Epithelial cell of esophagus (primary cell): ENCODE data around the gene KLF7.
A peak's percentile ranks its signal among the peaks of the same experiment; 100 is the strongest.

Experiments
- DNase-seq: peaks from one replicate; pipeline ENCODE4 v3.0.0; 2010; ENCODE audit warnings: low read depth
- H3K4me3 ChIP-seq: 2 replicates; pipeline ENCODE4 v1.5.1; 2011; ENCODE audit warnings: mild to moderate bottlenecking, low read length, control low read depth
- TF ChIP-seq, protein P1 (sequence below): IDR thresholded peaks from 2 replicates; pipeline ENCODE4 v1.5.1; 2011; ENCODE audit warnings: low read depth, mild to moderate bottlenecking, low read length, control low read depth, inconsistent platforms; ENCODE audit not compliant: insufficient read depth; ENCODE audit errors: missing control alignments

The KLF7 gene

GRCh38 chr2:207184348-207184747, 18.6 kb upstream of the KLF7 start:
- peak; percentile 60 for DNase-seq
- H3K4me3 ChIP-seq: no peak overlapping the region
- TF ChIP-seq, protein P1, sequence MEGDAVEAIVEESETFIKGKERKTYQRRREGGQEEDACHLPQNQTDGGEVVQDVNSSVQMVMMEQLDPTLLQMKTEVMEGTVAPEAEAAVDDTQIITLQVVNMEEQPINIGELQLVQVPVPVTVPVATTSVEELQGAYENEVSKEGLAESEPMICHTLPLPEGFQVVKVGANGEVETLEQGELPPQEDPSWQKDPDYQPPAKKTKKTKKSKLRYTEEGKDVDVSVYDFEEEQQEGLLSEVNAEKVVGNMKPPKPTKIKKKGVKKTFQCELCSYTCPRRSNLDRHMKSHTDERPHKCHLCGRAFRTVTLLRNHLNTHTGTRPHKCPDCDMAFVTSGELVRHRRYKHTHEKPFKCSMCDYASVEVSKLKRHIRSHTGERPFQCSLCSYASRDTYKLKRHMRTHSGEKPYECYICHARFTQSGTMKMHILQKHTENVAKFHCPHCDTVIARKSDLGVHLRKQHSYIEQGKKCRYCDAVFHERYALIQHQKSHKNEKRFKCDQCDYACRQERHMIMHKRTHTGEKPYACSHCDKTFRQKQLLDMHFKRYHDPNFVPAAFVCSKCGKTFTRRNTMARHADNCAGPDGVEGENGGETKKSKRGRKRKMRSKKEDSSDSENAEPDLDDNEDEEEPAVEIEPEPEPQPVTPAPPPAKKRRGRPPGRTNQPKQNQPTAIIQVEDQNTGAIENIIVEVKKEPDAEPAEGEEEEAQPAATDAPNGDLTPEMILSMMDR: no peak

GRCh38 chr2:207183506-207183905, 17.8 kb upstream of the KLF7 start:
- H3K4me3 ChIP-seq: no peak overlapping the region
- DNase-seq: no peak
- TF ChIP-seq, protein P1: no peak

- H3K4me3 ChIP-seq: no peak overlapping the region
- no peak for DNase-seq
- TF ChIP-seq, protein P1: no peak
Observed at GRCh38 chr2:207182911-207183310, 17.2 kb upstream of the KLF7 start.

DNA sequence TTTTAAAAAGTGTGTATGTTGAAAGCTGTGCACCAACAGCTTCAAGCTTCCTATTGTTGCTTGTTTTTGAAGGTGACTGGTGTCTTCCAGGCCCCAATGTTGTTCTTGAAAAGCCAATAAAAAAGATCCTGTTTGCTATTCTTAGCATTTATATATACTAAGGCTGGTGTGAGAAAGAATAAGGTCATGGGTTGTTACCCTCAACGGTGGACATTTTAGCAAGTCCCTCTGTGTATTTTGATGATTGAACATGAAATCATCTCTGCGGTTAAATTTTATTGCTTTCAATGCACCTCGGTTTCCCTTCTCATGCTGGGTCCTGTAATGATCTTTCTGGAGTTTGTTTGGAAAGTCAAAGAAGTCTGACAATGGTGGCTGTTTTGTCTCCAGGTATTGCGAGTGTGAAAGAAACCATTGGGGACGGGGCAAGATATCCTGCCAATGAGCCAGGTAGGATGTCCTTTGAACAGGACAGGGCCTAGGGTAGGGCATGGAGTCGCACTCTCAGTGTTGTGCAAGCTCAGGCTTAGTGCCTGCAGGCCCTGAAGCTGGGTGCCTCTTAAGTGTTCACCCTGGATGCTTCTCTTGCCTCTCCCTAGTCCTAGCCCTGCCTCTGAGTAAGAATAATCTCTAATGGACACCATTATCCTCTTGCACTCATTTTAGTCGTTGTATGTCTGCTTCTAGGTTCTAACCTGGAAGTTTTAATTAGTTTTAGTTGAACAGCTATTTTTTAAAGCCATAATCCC, 16.0 kb upstream of the KLF7 start:
- TF ChIP-seq, protein P1: no peak
- H3K4me3 ChIP-seq: no peak overlapping the region
- peak; percentile 56 for DNase-seq

DNA sequence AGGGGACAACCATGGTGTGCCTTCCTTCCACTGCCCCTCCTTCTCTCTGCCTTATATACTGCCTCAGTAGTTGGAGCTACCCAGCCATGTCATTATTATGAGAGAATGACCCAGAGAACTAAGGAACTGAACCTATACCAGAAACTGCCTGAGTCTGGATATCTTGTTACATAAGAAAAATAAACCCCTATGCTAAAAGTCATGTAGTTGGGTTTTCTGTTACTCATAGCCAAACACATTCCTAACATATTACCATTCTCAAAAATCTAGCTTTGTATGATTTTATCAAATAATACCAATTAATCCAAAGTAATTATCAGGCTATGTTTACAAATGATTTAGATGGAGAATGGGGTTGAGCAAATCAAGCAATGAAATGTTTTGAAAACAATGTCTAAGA, 15.0 kb upstream of the KLF7 start:
- TF ChIP-seq, protein P1: no peak
- DNase-seq: no peak
- H3K4me3 ChIP-seq: no peak overlapping the region

GRCh38 chr2:207176247-207176646, 10.5 kb upstream of the KLF7 start:
- TF ChIP-seq, protein P1: no peak
- no peak for DNase-seq
- no peak overlapping the region for H3K4me3 ChIP-seq

DNA sequence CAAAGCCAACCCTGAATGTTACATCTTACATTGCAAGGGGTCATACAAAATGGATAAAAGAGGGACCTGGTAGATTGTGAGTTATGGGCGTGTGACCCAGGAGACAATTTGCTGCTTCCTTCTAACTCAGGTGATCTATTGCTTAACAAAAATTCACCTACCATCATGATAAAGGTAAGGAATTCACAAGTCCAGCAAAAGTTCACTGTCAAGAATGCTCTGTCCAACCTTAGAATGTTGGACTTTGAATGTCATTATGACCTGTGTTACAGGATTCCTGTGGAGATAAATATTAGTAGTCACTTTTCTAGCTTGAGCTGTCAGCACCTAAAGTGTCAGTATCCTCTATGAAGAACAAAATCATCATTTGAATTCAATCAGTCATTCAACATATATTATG, 7.9 kb upstream of the KLF7 start:
- TF ChIP-seq, protein P1: no peak
- DNase-seq: no peak
- H3K4me3 ChIP-seq: no peak overlapping the region
